Measurements from ENCODE around the gene ZNF226.

DNA sequence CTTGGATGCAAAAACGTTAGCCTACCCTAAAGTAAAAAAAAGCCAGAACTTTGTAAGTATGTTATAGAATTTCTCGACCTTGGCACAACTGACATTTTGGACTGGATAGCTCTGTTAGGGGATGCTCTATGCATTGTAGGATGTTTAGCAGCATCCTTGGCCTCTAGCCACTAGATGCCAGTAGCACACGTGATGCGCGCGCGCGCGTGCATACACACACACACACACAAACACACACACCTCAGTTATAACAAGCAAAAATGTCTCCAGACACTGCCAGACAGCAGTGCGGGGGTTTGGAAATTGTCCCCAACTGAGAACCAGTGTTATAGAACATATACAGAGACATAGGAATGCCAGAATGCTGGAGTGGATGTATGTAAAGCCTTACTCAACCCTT lies 17.2 kb downstream of the ZNF226 start:
- no peak for TF ChIP-seq EZH2 (IDR thresholded peaks at IDR 0.05; ENCODE audit: low read depth)
- TF ChIP-seq, protein P1, sequence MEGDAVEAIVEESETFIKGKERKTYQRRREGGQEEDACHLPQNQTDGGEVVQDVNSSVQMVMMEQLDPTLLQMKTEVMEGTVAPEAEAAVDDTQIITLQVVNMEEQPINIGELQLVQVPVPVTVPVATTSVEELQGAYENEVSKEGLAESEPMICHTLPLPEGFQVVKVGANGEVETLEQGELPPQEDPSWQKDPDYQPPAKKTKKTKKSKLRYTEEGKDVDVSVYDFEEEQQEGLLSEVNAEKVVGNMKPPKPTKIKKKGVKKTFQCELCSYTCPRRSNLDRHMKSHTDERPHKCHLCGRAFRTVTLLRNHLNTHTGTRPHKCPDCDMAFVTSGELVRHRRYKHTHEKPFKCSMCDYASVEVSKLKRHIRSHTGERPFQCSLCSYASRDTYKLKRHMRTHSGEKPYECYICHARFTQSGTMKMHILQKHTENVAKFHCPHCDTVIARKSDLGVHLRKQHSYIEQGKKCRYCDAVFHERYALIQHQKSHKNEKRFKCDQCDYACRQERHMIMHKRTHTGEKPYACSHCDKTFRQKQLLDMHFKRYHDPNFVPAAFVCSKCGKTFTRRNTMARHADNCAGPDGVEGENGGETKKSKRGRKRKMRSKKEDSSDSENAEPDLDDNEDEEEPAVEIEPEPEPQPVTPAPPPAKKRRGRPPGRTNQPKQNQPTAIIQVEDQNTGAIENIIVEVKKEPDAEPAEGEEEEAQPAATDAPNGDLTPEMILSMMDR (conservative IDR thresholded peaks at IDR 0.05) = no peak
